ENCODE results near the gene CHRNB2.

DNA sequence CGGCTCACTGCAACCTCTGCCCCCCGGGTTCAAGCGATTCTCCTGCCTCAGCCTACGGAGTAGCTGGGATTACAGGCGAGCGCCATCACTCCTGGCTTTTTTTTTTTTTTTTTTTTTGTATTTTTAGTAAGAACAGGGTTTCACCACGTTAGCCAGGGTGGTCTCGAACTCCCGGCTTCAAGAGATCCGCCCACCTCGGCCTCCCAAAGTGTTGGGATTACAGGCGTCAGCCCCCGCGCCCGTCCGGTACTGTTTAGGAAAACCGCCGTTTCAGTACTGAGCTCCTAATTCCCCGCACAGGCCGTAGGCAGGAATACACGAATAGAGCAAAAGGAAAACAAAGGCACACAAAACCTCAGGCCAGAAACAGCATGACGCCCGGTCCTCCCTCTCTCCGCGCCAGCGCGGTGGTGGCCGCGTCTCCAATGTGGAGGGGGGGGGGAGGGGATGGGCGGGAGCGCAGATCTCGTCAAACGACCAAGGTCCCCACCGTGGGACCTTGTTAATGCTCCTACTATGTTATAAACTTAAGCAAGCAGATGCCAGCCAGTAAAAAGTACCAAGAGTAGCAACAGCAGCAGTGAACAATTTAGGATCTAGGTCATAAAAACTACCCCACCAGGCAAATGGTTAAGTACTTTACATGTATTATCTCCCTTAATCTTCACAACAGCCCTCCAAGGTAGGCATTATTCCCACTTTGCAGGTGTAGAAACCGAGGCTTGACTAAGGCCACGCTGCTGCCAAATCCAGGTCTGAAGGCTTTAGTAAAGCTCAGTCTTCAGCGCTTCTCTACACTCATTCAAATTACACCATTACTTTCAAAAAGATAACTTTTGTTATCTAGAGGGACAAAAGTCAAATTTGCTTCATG, 41.1 kb downstream of the CHRNB2 start:
- no peak for TF ChIP-seq CTCF (IDR thresholded peaks at IDR 0.05; ENCODE audit: low read length)
- no peak for TF ChIP-seq EZH2 (optimal IDR thresholded peaks at IDR 0.05; ENCODE audit: low read depth, low read length)
- TF ChIP-seq EZH2phosphoT487 (IDR thresholded peaks at IDR 0.05; ENCODE audit: low read length) = no peak

Measured in MM.1S (cell line).